ENCODE measurements around the gene SPATC1L. TPM values are rescaled to one million over a fixed set of nuclear protein-coding genes. Genes with fewer than 3 reads are reported as not detected.

Gene SPATC1L
- total RNA-seq, 1 donor from 2014 or later, result 2.1 TPM

DNA sequence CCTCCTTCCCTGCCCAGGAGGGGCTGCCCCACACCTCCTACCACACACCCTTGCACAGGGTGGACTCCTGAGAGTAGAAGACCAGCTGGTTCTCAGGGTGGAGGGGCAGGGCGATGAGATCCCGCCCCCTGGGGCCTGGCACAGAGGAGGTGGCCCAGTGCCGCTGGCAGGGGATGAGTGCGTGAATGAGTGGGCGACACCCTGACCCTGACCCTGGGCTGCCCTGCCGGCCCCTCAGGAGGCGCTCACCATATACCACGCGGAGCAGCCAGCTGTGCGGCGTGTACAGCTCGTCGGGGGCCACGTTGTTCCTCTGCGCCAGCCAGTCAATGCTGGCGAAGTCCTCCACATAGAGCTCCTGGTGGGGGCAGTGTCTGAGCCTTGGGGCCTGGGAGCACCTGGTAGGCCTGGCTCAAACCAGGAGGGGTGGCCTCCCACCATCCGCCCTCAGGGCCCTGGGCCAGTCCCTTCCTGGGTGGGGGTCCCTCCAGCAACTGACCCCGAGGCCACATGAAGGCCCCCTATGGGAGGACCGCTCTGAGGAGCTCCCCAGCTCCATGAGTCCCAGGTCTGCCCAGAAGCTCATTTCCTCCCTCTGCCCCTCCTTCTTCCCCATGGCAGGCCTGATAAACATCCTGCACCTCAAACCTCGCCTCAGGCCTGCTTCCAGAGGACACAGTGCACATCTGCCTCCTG lies 31.3 kb upstream of the SPATC1L start:
- no peak for DNase-seq (ENCODE audit: low read depth in 2 of 2)

GRCh38 chr21:46214478-46215340 lies 30.4 kb upstream of the SPATC1L start:
- DNase-seq (ENCODE audit: low read depth in 2 of 2), result no peak

DNA sequence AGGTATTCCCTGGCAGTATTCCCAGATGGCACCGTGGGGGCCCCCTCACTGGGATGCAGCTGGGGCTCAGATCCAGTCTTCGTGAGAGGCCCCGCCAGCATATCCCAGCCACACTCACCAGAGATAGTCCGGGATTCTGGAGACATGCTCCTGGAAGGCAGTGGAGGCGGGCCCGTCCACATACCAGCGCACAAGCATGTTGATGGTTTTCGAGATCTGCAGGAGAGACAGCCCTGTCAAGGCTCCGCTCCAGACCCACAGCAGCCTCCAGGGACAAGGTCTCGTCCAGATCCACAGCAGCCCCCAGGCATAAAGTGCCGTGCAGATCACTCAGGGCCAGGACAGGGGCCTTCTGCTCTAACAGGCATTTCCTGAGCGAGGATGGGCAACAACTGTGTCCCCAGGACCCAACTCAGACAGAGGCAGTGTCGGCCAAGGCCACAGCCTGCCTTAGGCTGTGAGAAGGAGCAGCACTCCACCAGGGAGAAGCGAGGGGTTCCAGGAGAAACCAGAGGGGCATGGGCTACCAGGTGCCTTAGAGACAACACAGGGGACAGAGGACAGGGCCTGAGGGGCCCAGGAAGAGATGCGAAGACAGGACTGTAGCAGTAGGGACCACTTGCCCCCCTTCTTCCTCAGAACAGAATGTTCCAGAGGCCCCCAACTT lies 29.5 kb upstream of the SPATC1L start:
- no peak for DNase-seq (ENCODE audit: low read depth in 2 of 2)

DNA sequence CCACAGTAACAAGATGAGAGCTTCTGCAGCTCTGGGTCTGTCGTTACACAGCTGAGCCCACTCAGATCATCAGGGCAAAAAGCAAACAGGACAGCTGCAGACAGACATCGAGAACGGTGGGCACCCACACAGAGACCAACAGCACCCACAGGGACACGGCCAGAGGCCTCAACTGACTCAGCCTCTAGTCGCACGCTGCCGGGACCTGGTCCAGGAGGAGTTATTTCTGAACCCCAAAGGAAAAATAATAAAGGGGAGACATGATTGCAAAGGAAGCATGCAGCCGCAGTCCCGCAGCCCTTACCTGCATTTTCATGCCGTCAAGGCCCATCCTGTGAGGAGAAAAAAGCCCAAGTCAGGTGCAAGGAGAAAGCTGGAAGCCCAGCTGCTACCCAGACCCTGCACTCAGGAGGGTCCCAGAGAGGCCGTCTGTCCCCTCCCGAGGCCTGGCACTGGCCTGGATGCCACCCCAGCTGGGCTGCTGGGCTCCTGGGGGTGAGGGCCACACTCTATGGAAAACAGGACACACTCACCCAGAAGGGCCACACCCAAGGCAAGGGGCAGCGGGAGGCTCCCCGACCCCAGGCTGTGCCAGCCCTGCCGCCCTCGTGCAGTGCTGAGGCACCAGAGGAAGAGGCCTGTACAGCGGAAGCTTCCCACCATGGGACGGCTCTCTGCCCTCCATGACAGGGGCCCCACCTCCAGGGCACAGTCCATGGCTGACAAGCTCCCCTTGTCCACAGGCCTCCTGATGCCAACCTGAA lies 28.6 kb upstream of the SPATC1L start:
- no peak for DNase-seq (ENCODE audit: low read depth in 2 of 2)

DNA sequence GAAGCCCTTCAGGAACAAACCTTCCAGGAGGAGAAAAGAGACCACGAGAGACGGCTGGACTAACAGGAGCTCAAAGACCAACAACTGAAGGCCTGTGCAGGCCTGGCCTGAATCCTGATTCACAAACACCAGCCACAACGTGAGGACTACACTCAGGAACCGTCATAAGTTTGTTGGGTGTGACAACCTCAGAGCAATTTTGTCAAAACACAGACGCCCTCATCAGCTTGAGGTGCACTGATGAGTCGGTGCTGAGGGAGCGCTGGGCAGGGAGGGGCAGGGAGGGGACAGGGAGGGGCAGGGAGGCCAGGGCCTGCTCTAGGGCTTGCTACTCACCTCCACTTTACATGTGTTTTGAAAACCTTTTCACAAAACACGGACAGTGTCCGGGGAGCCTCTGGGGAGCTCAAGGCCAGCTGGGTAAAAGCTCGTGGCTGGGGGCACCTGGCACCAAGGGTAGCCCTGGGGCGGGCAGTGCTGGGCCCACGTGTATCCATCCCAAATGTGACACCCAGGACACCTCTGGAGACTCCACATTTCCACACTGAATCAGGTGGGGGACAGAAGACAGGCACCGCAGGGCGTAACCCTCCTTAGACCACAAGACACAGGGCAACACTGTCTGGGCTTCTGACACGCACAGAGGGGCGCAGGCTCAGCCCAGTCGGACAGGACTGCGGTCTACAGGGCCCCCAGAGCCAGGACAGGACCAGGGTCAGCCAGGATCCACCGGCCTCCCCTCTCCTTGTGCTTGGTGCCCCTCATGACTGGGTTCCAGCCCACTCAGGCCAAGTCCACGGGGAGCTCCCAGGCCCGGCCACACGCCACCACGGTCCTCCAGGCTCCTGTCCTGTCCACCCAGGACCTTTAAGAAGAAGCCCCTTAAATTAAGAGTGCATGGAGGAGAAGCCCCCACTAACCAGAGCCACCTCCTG lies 27.8 kb upstream of the SPATC1L start:
- no peak for DNase-seq (ENCODE audit: low read depth in 2 of 2)

GRCh38 chr21:46211376-46211775 lies 27.1 kb upstream of the SPATC1L start:
- DNase-seq (ENCODE audit: low read depth in 2 of 2), result no peak

GRCh38 chr21:46210378-46211136 lies 26.3 kb upstream of the SPATC1L start:
- DNase-seq (ENCODE audit: low read depth in 2 of 2), result no peak

DNA sequence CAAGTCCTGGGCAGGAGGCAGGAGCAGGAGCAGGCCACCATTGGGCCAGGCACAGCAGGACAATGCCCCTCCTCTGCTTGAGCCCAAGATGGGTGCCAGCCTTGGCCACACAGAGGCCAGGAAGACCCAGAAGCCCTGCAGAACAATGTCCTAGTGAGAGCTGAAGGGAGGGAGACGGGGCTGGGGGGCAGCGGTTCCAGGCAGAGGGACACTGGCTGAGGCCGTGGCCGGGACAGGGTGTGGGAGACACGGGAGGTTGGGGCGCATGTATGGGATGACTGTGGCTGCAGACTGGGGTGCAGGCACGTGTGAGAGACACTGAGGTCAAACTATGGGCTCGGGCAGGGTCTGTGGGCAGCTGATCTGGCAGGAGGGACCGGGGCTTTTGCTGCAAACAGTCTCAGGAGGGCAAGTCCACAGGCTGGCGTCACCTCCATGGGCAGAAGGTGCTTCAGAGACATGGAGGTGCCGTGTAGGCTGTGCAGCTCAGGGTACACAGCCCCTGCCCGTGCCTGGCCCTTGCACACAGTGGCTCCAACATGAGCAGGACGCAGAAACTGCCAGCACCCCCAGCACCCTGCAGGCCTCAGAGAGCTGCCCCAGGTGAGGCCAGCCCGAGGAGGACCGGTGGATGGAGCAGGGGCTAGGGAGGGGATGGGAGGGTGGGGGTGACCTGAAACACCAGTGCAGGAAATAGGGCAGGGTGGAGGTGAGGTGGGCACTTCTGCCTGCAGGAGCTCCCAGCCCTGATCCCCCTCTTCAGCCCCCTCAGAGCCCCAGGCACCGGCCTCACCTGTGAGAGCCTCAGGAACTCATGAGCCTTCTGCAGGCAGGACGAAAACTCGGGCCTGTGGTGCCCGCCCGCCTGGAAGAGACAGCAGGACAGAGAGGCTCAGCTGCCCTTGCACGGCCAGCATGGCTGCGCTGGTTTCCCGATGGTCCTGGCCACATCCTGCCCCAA lies 24.8 kb upstream of the SPATC1L start:
- no peak for DNase-seq (ENCODE audit: low read depth in 2 of 2)

- no peak for DNase-seq (ENCODE audit: low read depth in 2 of 2)
Measured at GRCh38 chr21:46207920-46208591, 23.8 kb upstream of the SPATC1L start.

GRCh38 chr21:46207006-46207919 lies 23.0 kb upstream of the SPATC1L start:
- DNase-seq (ENCODE audit: low read depth in 2 of 2), result no peak

DNA sequence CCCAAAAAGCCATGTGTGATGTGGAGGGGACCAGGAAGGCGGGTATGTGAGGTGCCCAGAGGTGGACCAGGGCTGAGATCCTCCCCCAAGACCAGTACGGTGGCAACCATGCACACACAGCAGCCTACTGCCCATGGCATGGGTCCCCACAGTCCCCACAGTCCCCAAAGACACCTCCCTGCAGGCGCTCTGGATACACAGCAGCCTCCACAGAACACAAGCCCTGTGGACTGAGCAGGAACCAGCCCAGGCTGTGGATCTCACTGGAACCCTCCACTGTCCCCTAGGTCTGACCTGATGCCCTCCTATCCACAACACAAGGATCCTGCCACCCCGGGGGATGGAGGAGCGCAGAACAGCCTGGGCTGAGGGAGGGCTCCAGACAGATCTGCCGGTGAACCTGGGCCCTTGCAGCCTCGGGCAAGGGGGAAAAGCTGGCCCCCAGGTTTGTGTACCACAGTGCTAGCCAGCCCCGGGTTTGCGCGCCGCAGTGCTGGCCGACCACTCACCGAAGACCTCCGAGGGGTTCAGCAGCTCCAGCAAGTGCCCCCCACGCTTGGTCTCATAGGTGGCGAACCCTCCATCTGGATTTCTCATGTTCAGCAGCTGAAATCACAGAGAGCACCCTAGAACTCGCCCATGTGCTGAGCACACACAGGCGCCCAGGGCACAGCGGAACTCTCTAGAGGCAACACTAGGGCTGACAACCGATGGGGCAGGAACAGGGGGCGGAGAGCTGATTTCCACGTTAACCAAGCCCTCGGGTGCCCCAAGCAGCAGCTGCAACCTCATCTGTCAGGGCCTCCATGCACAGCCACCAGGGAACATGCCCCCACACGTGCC lies 22.1 kb upstream of the SPATC1L start:
- no peak for DNase-seq (ENCODE audit: low read depth in 2 of 2)

- no peak for DNase-seq (ENCODE audit: low read depth in 2 of 2)
Measured at GRCh38 chr21:46205766-46206162, 21.5 kb upstream of the SPATC1L start.

DNA sequence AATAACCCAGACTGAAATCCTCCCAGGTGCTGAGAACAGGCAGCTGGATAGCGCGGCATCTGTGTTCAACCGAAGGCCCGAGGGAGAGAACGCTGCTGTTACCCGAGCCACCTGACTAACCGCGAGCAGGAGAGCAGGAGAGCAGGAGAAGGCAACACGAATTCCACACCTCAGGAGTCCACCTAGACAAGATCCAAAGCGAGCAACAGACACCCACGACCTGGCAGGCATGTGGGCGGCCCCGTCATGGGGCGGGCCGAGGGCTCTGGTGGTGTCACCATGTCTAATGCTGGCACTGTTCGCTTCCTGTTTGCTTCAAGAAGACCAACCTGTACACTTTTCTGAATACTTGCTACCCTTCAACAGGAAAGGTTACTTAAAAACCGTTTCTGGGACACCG lies 20.9 kb upstream of the SPATC1L start:
- no peak for DNase-seq (ENCODE audit: low read depth in 2 of 2)

DNA sequence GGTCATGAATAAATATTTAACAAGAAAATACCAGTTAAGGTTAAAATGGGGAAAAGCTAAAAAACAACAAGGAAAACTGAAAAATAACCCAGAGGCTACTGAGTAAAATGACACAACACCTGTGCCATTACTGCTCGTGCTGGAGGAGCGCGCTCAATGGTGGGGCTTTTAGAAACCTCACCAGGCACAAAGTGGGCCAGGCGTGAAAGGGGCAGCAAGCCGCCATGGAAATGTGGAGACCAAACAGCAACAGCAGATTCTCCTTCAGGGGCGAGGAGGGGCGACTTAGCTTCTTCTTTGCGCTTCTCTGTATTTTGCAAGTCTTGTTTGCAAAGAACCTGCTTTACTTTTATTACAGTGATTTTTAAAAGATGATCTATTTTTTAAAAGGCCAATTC lies 18.9 kb upstream of the SPATC1L start:
- no peak for DNase-seq (ENCODE audit: low read depth in 2 of 2)

DNA sequence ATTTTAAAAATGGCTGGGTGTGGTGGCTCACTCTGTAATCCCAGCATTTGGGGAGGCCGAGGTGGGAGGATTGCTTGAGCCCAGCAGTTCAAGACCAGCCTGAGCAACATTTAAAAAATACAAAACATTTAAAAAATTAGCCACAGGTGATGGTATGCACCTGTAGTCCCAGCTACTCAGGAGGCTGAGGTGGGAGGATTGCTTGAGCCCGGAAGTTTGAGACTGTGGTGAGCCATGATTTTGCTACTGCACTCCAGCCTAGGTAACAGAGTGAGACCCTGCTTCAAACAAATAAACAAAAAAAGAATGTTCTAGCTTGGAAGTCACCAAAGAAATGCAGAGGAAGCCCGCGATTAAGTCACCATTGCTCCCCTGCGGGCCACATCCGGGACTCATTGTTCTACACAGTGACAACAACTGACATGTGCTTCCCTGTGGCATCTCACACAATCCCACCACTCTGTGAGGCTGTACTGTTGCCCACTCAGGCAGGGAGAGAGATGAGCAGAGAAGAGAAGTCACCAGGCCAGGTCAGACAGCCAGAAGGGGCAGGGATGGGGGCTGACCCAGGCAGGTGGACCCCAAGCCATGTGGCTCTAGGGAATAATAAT lies 18.4 kb upstream of the SPATC1L start:
- peak; percentile 72 to 82 for DNase-seq (ENCODE audit: low read depth in 2 of 2)

All from dermis microvascular lymphatic vessel endothelial cell (primary cell).